Neural cell (in vitro differentiated cells): ENCODE measurements around the gene ARMC2. TPM values are rescaled to one million over a fixed set of nuclear protein-coding genes. Genes with fewer than 3 reads are reported as not detected.

Experiments
- H2AFZ ChIP-seq: fragments of 200-600, 300-800 bp; sonication (generic), shearing (Covaris generic); 2 replicates; pipeline ENCODE4 v1.6.0; 2014; ENCODE audit warnings: low read depth, mild to moderate bottlenecking, antibody characterized with exemption, low read length, moderate library complexity
- H3F3A ChIP-seq: fragments of 200-600 bp; shearing (Covaris generic); 2 replicates; pipeline ENCODE4 v1.6.1; 2016; ENCODE audit warnings: mild to moderate bottlenecking, moderate library complexity, mixed read lengths, antibody characterized with exemption, low read length; ENCODE audit not compliant: insufficient read depth, poor library complexity, severe bottlenecking
- H3K27ac ChIP-seq: fragments of 200-600, 300-800 bp; sonication (generic), shearing (Covaris generic); 2 replicates; pipeline ENCODE4 v1.5.1; 2014; ENCODE audit warnings: mild to moderate bottlenecking, low read length, moderate library complexity
- H3K27me3 ChIP-seq: fragments of 300-800, 200-600 bp; sonication (generic), shearing (Covaris generic); 2 replicates; pipeline ENCODE4 v1.6.0; 2014; ENCODE audit warnings: mild to moderate bottlenecking, low read depth, low read length, moderate library complexity; ENCODE audit not compliant: insufficient read depth
- H3K36me3 ChIP-seq: fragments of 300-800, 200-600 bp; sonication (generic), shearing (Covaris generic); 2 replicates; pipeline ENCODE4 v1.5.1; 2014; ENCODE audit warnings: mild to moderate bottlenecking, antibody characterized with exemption, low read length, moderate library complexity; ENCODE audit not compliant: insufficient read depth
- H3K4me2 ChIP-seq: fragments of 300-800, 200-600 bp; sonication (generic), shearing (Covaris generic); 2 replicates; pipeline ENCODE4 v1.6.0; 2014; ENCODE audit warnings: mild to moderate bottlenecking, low read length
- H3K4me3 ChIP-seq: fragments of 300-800, 200-600 bp; sonication (generic), shearing (Covaris generic); 2 replicates; pipeline ENCODE4 v1.5.1; 2014; ENCODE audit warnings: mild to moderate bottlenecking, low read length, moderate library complexity
- H3K79me2 ChIP-seq: fragments of 200-600 bp; shearing (Covaris generic); replicated peaks from 2 replicates; pipeline ENCODE4 v1.6.0; 2014; ENCODE audit warnings: mild to moderate bottlenecking, low read length, moderate library complexity; ENCODE audit not compliant: insufficient read depth
- H3K9ac ChIP-seq: fragments of 300-800, 200-600 bp; sonication (generic), shearing (Covaris generic); 2 replicates; pipeline ENCODE4 v1.6.1; 2016; ENCODE audit warnings: mild to moderate bottlenecking, low read length, mixed read lengths
- H3K9me2 ChIP-seq: fragments of 200-600 bp; shearing (Covaris generic); 2 replicates; pipeline ENCODE4 v1.6.1; 2016; ENCODE audit warnings: mild to moderate bottlenecking, low read length, mixed read lengths; ENCODE audit not compliant: insufficient read depth
- H3K9me3 ChIP-seq: fragments of 200-600, 300-800 bp; sonication (generic), shearing (Covaris generic); 2 replicates; pipeline ENCODE4 v1.6.1; 2016; ENCODE audit warnings: mild to moderate bottlenecking, mixed run types, low read length, moderate library complexity, mixed read lengths
- H4K20me1 ChIP-seq: fragments of 200-600 bp; shearing (Covaris generic); 2 replicates; pipeline ENCODE4 v1.6.1; 2016; ENCODE audit warnings: mild to moderate bottlenecking, mixed run types; ENCODE audit not compliant: insufficient read depth
- EP300 ChIP-seq: fragments of 450-650 bp; conservative IDR thresholded peaks from 2 replicates; pipeline ENCODE4 v1.6.1; 2014; ENCODE audit warnings: antibody characterized with exemption, mild to moderate bottlenecking, moderate library complexity; ENCODE audit not compliant: poor library complexity, severe bottlenecking
- EZH2 ChIP-seq: fragments of 200-600, 300-800 bp; shearing (Covaris generic), sonication (generic); IDR thresholded peaks from 2 replicates; pipeline ENCODE4 v1.6.1; 2014; ENCODE audit warnings: antibody characterized with exemption, low read length, borderline replicate concordance, mild to moderate bottlenecking; ENCODE audit not compliant: insufficient read depth, poor library complexity, severe bottlenecking
- MXI1 ChIP-seq: fragments of 450-650 bp; conservative IDR thresholded peaks from 2 replicates; pipeline ENCODE4 v1.6.1; 2014; ENCODE audit warnings: antibody characterized with exemption, mild to moderate bottlenecking; ENCODE audit not compliant: poor library complexity, severe bottlenecking
- POLR2AphosphoS5 ChIP-seq: IDR thresholded peaks from 2 replicates; pipeline ENCODE4 v1.6.1; 2012
- RAD21 ChIP-seq: fragments of 450-650 bp; conservative IDR thresholded peaks from 2 replicates; pipeline ENCODE4 v1.6.1; 2014; ENCODE audit warnings: antibody characterized with exemption, mild to moderate bottlenecking, moderate library complexity
- SMC3 ChIP-seq: fragments of 450-650 bp; conservative IDR thresholded peaks from 2 replicates; pipeline ENCODE4 v1.6.1; 2014; ENCODE audit warnings: antibody characterized with exemption, mild to moderate bottlenecking, moderate library complexity; ENCODE audit not compliant: poor library complexity
- TAF1 ChIP-seq: IDR thresholded peaks from 2 replicates; pipeline ENCODE4 v1.6.1; 2012; ENCODE audit warnings: low read depth
- polyA plus RNA-seq: library from polyadenylated mRNA; depleted of rRNA; stranded (reverse); fragments of >200 nt; gene quantifications from 2 replicates; pipeline ENCODE4 v1.2.3, GENCODE V29; 2014
- TF ChIP-seq, protein P1 (sequence below): IDR thresholded peaks from 2 replicates; pipeline ENCODE4 v1.6.1; 2012; ENCODE audit warnings: borderline replicate concordance
- TF ChIP-seq, protein P2 (sequence below): fragments of 450-650 bp; IDR thresholded peaks from 2 replicates; pipeline ENCODE4 v1.5.1; 2014; ENCODE audit warnings: antibody characterized with exemption, mild to moderate bottlenecking, moderate library complexity; ENCODE audit not compliant: poor library complexity, severe bottlenecking

The ARMC2 gene
- polyA plus RNA-seq, 1 donor from 2014 or later: 18.6 TPM

DNA sequence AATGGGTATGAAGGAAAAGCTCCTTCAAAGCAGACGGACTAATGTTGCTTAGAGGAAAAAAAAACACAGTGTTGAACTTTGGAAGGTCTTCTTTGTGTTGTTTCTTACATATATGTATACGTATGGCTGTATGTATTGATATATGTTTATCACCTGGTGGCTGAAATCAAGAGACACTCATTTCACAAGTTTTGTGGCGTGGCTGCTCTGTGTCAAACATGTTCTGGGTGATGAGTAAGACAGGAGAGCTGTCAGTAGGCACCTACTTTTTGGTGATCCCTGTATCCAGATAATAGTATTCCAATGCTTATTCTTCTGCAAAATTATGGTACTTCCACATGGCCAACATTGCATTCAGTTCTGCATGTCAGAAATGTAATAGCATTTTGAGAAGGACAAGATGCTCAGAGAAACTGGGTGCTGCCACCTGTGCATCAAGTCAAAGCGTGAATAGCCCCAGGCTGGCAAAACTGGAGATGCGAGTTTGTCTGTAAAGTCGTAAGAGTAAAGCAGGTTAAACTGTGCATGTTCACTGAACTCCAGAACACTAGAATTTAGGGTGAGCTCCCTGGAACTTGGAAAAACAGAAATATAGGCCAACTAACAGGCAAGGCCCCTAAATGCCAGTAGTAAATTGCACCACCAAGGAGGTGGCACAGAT, 67.9 kb downstream of the ARMC2 start:
- Histone ChIP-seq H3K4me2 (no peak overlapping the region), H3K9ac (no peak overlapping the region)
- TF ChIP-seq SMC3: no peak
- TF ChIP-seq, protein P1, sequence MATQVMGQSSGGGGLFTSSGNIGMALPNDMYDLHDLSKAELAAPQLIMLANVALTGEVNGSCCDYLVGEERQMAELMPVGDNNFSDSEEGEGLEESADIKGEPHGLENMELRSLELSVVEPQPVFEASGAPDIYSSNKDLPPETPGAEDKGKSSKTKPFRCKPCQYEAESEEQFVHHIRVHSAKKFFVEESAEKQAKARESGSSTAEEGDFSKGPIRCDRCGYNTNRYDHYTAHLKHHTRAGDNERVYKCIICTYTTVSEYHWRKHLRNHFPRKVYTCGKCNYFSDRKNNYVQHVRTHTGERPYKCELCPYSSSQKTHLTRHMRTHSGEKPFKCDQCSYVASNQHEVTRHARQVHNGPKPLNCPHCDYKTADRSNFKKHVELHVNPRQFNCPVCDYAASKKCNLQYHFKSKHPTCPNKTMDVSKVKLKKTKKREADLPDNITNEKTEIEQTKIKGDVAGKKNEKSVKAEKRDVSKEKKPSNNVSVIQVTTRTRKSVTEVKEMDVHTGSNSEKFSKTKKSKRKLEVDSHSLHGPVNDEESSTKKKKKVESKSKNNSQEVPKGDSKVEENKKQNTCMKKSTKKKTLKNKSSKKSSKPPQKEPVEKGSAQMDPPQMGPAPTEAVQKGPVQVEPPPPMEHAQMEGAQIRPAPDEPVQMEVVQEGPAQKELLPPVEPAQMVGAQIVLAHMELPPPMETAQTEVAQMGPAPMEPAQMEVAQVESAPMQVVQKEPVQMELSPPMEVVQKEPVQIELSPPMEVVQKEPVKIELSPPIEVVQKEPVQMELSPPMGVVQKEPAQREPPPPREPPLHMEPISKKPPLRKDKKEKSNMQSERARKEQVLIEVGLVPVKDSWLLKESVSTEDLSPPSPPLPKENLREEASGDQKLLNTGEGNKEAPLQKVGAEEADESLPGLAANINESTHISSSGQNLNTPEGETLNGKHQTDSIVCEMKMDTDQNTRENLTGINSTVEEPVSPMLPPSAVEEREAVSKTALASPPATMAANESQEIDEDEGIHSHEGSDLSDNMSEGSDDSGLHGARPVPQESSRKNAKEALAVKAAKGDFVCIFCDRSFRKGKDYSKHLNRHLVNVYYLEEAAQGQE: no peak
- no peak for TF ChIP-seq TAF1
- no peak for TF ChIP-seq EP300
- no peak for TF ChIP-seq MXI1
- TF ChIP-seq, protein P2, sequence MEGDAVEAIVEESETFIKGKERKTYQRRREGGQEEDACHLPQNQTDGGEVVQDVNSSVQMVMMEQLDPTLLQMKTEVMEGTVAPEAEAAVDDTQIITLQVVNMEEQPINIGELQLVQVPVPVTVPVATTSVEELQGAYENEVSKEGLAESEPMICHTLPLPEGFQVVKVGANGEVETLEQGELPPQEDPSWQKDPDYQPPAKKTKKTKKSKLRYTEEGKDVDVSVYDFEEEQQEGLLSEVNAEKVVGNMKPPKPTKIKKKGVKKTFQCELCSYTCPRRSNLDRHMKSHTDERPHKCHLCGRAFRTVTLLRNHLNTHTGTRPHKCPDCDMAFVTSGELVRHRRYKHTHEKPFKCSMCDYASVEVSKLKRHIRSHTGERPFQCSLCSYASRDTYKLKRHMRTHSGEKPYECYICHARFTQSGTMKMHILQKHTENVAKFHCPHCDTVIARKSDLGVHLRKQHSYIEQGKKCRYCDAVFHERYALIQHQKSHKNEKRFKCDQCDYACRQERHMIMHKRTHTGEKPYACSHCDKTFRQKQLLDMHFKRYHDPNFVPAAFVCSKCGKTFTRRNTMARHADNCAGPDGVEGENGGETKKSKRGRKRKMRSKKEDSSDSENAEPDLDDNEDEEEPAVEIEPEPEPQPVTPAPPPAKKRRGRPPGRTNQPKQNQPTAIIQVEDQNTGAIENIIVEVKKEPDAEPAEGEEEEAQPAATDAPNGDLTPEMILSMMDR: no peak

DNA sequence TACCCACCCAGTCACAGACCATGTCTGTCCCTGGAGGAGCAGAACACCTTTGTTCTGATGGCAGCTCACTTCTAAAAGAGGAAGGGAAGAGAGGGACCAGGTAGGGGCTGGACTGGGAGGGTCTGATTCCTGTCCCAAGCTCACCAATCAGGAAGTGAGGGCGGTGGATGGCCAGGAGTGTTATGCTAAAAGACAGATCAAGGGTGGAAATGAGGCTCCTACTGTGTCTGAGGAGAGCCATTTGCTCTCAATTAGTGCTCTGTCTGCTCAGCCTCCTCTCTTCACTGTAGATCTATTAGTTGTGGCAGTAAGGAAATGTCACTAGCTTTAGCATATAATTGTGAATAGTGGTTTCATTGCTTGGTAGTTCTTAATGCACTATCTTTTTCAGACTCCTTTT, 72.5 kb downstream of the ARMC2 start:
- Histone ChIP-seq H4K20me1 (no peaks in the 10 kb centered on the region), H3K4me2 (no peak overlapping the region), H3K4me3 (no peak overlapping the region), H3K9me3 (no peaks in the 10 kb centered on the region), H3K9ac (no peak overlapping the region), H2AFZ (no peak overlapping the region), H3K36me3 (no peaks in the 10 kb centered on the region), H3K27me3 (no peaks in the 10 kb centered on the region), H3K79me2 (no peaks in the 10 kb centered on the region), H3K9me2 (no peaks in the 10 kb centered on the region), H3F3A (no peaks in the 10 kb centered on the region), H3K27ac (no peak overlapping the region)
- TF ChIP-seq POLR2AphosphoS5 (no peak), EP300 (no peak), MXI1 (no peak), SMC3 (no peak), EZH2 (no peak), RAD21 (no peak), TAF1 (no peak)
- TF ChIP-seq, protein P1: no peak
- TF ChIP-seq, protein P2: no peak

More for the DNA sequence above, 67.9 kb downstream of the ARMC2 start:
- Histone ChIP-seq H3K9me3 (no peaks in the 10 kb centered on the region), H3K27me3 (no peaks in the 10 kb centered on the region), H4K20me1 (no peaks in the 10 kb centered on the region), H3K9me2 (no peaks in the 10 kb centered on the region), H3K79me2 (no peaks in the 10 kb centered on the region), H3K4me3 (no peak overlapping the region), H3K36me3 (peaks cover 4% of the 10 kb centered on the region), H3F3A (no peaks in the 10 kb centered on the region), H3K27ac (no peak overlapping the region), H2AFZ (no peak overlapping the region)
